Glutamatergic neuron (in vitro differentiated cells): ENCODE results near the gene RTP3. TPM values are rescaled to one million over a fixed set of nuclear protein-coding genes. Genes with fewer than 3 reads are reported as not detected.

Experiments used
- DNase-seq: peaks from one replicate; pipeline ENCODE4 v3.0.0; 2022
- H3K27ac Mint-ChIP-seq: one replicate; pipeline ENCODE4 v1.8.0; 2020; ENCODE audit warnings: mild to moderate bottlenecking, mixed read lengths, inconsistent platforms; ENCODE audit not compliant: unreplicated experiment
- H3K27me3 Mint-ChIP-seq: one replicate; pipeline ENCODE4 v1.8.0; 2020; ENCODE audit warnings: mild to moderate bottlenecking, moderate library complexity, mixed read lengths, inconsistent platforms; ENCODE audit not compliant: unreplicated experiment
- H3K36me3 Mint-ChIP-seq: one replicate; pipeline ENCODE4 v1.8.0; 2020; ENCODE audit warnings: mild to moderate bottlenecking, mixed read lengths, inconsistent platforms; ENCODE audit not compliant: unreplicated experiment
- H3K4me1 Mint-ChIP-seq: one replicate; pipeline ENCODE4 v1.8.0; 2020; ENCODE audit warnings: mild to moderate bottlenecking, low read depth, mixed read lengths, inconsistent platforms; ENCODE audit not compliant: unreplicated experiment
- H3K4me3 Mint-ChIP-seq: one replicate; pipeline ENCODE4 v1.8.0; 2020; ENCODE audit warnings: mild to moderate bottlenecking, mixed read lengths, inconsistent platforms; ENCODE audit not compliant: unreplicated experiment
- H3K9me3 Mint-ChIP-seq: one replicate; pipeline ENCODE4 v1.8.0; 2020; ENCODE audit warnings: mild to moderate bottlenecking, moderate library complexity, mixed read lengths, inconsistent platforms; ENCODE audit not compliant: unreplicated experiment
- total RNA-seq: library from RNA; stranded (reverse); fragmentation: NEBNext Ultra II Directional; extraction: Animal tissue kit (Norgen Biotek cat#: 25700); gene quantifications from one replicate; pipeline ENCODE4 v1.2.1, GENCODE V29; 2021; ENCODE audit not compliant: unreplicated experiment
- TF ChIP-seq, protein P1 (sequence below): fragments of 200-600 bp; sonication (generic); IDR thresholded peaks from one replicate; pipeline ENCODE4 v1.5.0; 2021; ENCODE audit not compliant: partially characterized antibody, unreplicated experiment

The RTP3 gene
- total RNA-seq, 1 donor from 2014 or later, result not detected

DNA sequence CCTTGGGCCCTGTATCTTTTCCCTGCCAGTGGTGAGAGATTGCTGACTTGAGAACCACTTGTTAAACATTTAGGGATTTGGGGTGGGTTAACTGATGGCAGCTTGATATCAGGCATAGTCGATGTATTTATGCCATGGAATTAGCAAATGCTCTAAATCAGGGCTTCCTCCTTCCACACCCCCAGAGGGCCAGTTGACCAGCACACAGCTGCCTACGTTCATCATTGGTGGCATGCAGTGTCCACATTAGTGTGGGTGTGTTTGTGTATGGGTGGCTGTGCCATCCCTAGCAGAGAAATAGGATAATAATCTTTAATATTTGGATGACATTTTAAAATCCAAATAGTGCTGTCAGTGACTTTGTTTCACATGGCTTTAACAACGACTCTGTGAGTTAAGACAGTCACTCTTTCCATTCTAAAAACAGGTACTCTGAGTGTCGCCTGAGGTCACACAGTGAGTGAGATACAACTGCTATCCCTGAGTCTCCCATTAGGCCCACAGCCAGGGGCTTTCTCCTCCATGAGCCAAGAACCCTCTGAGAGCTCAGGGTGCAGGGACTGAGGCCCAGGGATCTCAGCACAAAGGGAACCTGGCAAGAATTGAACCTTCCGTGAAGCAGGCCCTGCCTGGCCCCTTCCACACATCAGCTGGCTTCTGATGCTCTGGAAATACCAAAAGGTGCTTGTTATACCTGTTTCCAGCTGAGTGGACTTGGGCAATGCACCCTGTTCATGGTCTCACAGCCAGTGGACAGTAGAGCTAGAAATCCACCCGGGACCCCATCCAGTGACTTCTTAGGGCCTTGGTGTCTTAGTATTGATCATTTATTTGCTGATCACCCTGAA lies 28.8 kb upstream of the RTP3 start:
- TF ChIP-seq, protein P1, sequence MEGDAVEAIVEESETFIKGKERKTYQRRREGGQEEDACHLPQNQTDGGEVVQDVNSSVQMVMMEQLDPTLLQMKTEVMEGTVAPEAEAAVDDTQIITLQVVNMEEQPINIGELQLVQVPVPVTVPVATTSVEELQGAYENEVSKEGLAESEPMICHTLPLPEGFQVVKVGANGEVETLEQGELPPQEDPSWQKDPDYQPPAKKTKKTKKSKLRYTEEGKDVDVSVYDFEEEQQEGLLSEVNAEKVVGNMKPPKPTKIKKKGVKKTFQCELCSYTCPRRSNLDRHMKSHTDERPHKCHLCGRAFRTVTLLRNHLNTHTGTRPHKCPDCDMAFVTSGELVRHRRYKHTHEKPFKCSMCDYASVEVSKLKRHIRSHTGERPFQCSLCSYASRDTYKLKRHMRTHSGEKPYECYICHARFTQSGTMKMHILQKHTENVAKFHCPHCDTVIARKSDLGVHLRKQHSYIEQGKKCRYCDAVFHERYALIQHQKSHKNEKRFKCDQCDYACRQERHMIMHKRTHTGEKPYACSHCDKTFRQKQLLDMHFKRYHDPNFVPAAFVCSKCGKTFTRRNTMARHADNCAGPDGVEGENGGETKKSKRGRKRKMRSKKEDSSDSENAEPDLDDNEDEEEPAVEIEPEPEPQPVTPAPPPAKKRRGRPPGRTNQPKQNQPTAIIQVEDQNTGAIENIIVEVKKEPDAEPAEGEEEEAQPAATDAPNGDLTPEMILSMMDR, result no peak
- Mint-ChIP-seq H3K27ac (no peak overlapping the region), H3K4me3 (no peak overlapping the region), H3K4me1 (peaks cover 5% of the 10 kb centered on the region), H3K27me3 (peaks cover 7% of the 10 kb centered on the region), H3K9me3 (peaks cover 7% of the 10 kb centered on the region), H3K36me3 (peaks cover 10% of the 10 kb centered on the region)
- no peak for DNase-seq

DNA sequence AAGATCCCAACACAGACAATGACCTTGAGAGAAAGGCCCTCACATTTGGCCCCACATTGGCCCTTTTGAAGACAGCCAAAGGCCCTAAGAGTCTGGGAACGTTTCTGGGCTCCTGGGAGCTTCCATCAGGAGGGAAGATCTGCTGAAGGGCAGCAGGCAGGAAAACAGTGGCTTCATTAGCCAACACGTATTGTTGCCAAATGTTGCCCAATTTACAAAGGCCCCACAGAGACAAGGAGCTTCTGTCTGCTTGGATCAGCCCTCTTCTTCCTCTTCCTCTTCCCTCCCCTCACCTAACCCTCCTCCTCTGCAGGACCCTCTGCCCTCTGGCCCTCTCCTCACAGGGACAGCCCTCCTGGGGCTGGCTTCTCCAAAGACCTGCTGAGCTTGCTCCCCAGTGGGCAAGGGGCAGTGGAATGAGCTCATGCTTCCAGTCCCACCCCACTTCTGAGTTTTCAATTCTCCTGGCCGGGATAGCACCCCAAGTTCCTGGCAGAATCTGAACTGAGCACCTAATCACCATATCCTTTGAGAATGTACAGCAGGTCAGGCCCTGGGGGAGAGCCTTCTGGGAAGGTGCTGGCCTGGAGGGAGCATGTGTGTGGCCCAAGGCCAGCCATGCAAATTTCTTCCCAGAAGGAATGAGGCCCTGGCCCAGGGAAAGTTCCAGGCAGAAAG lies 28.0 kb upstream of the RTP3 start:
- peaks cover 9% of the 10 kb centered on the region for H3K9me3 Mint-ChIP-seq
- no peak overlapping the region for H3K4me3 Mint-ChIP-seq
- peaks cover 7% of the 10 kb centered on the region for H3K27me3 Mint-ChIP-seq
- TF ChIP-seq, protein P1, result no peak
- DNase-seq, result no peak
- H3K4me1 Mint-ChIP-seq, result peaks cover 5% of the 10 kb centered on the region
- H3K36me3 Mint-ChIP-seq, result peaks cover 17% of the 10 kb centered on the region
- no peak overlapping the region for H3K27ac Mint-ChIP-seq

DNA sequence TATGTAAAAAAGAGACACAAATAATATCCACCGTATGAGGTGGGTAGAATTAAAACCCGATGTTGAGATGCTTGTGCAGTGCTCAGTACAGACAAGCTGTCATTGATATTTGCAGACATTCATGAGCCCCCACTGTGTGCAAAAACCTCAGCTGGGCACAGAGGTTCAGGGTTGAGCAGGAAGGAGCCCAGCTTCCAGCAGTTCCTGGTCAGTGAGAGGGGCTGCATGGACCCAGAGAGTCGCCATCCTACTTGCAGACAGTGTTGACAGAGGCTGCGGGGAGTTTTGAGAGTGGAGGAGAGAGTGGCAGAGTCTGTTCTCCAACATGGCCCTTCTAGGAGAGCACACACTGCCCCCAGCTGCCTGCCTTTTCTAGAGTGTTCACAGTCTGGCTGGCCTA lies 26.9 kb upstream of the RTP3 start:
- no peak for DNase-seq
- Mint-ChIP-seq H3K4me1 (peaks cover 5% of the 10 kb centered on the region), H3K27me3 (peaks cover 4% of the 10 kb centered on the region), H3K9me3 (peaks cover 10% of the 10 kb centered on the region), H3K27ac (no peak overlapping the region), H3K4me3 (no peak overlapping the region), H3K36me3 (peaks cover 25% of the 10 kb centered on the region)
- TF ChIP-seq, protein P1, result no peak

DNA sequence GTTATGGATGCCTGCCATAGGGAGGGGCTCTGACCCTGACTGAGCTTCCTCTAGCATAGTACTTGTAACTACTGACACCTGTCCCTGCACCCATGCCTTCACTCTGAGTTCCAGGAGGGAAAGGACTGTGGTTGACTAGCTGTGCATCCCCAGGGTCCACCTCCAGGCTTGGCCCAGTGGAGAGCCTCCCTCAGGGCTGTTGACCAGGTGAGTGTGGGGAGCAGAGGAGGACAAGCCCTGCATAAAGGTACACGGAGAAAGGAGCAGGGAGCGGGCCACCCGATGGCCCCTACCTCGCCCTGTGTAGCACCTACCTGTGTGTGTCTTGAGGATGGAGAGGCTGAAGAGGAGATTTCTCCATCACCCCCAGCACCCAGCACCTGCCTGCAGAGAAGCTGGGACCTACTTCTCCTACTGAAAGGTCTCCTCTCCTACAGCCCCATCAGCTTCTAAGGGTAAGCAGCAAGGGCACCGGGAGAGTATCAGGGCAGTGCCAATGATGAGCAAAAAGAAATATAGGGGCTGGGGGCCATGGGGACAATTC lies 26.3 kb upstream of the RTP3 start:
- TF ChIP-seq, protein P1, result no peak
- peaks cover 25% of the 10 kb centered on the region for H3K36me3 Mint-ChIP-seq
- H3K27me3 Mint-ChIP-seq, result peaks cover 4% of the 10 kb centered on the region
- no peak for DNase-seq
- no peak overlapping the region for H3K27ac Mint-ChIP-seq
- H3K9me3 Mint-ChIP-seq, result peaks cover 10% of the 10 kb centered on the region
- H3K4me1 Mint-ChIP-seq, result peaks cover 5% of the 10 kb centered on the region
- H3K4me3 Mint-ChIP-seq, result no peak overlapping the region
